C4-2B (cell line): ENCODE results near the gene CD81.

Source experiments
- H3K27ac ChIP-seq: fragments of 450-650 bp; 2 replicates; pipeline ENCODE4 v1.5.1; 2017
- ZFX ChIP-seq: fragments of 450-650 bp; IDR thresholded peaks from 2 replicates; pipeline ENCODE4 v1.6.1; 2017
- TF ChIP-seq, protein P1 (sequence below): fragments of 450-650 bp; conservative IDR thresholded peaks from 2 replicates; pipeline ENCODE4 v1.5.1; 2017; ENCODE audit warnings: mild to moderate bottlenecking

CD81 gene

DNA sequence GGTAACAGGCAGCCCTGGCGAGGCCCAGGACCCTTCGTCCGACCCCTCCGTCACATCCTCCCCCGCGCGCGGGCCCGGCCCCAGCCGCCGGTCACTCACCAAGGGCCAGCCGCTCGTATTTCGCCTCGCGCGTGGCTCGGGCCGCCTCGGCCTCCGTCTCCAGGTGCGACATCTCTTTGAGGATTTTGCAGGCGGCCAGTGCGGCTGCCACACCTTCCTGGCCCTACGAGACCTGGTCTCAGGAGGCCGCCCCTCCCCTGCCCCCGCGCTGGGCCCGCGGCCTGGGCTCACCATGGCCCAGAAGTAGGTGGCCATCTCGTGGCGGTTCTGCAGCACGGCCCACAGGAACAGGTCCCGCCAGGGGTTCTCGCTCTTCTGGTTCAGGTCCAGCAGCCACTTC lies 37.5 kb downstream of the CD81 start:
- H3K27ac ChIP-seq = no peak overlapping the region

DNA sequence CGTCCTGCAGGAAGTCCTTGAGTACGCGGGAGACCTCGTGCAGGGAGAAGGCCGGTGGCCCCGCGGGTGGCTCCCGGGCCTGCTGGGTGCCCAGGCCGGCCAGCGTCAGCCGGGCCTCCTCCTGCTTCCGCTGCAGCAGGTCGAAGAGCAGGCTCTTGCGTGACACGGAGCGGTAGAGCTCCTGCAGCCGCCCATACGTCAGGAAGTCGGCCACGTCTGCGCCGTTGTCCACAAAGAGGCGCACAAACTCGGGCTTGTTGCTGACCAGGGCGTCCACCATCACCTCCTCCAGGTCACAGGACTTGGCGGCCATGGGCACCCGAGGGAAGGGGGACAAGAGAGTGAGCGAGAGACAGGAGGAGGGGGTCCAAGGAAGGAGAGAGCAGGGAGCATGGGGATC lies 38.1 kb downstream of the CD81 start:
- H3K27ac ChIP-seq = no peak overlapping the region
- no peak for TF ChIP-seq ZFX
- TF ChIP-seq, protein P1, sequence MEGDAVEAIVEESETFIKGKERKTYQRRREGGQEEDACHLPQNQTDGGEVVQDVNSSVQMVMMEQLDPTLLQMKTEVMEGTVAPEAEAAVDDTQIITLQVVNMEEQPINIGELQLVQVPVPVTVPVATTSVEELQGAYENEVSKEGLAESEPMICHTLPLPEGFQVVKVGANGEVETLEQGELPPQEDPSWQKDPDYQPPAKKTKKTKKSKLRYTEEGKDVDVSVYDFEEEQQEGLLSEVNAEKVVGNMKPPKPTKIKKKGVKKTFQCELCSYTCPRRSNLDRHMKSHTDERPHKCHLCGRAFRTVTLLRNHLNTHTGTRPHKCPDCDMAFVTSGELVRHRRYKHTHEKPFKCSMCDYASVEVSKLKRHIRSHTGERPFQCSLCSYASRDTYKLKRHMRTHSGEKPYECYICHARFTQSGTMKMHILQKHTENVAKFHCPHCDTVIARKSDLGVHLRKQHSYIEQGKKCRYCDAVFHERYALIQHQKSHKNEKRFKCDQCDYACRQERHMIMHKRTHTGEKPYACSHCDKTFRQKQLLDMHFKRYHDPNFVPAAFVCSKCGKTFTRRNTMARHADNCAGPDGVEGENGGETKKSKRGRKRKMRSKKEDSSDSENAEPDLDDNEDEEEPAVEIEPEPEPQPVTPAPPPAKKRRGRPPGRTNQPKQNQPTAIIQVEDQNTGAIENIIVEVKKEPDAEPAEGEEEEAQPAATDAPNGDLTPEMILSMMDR = no peak

More for the DNA sequence above, 37.5 kb downstream of the CD81 start:
- TF ChIP-seq ZFX = no peak
- TF ChIP-seq, protein P1 = no peak

DNA sequence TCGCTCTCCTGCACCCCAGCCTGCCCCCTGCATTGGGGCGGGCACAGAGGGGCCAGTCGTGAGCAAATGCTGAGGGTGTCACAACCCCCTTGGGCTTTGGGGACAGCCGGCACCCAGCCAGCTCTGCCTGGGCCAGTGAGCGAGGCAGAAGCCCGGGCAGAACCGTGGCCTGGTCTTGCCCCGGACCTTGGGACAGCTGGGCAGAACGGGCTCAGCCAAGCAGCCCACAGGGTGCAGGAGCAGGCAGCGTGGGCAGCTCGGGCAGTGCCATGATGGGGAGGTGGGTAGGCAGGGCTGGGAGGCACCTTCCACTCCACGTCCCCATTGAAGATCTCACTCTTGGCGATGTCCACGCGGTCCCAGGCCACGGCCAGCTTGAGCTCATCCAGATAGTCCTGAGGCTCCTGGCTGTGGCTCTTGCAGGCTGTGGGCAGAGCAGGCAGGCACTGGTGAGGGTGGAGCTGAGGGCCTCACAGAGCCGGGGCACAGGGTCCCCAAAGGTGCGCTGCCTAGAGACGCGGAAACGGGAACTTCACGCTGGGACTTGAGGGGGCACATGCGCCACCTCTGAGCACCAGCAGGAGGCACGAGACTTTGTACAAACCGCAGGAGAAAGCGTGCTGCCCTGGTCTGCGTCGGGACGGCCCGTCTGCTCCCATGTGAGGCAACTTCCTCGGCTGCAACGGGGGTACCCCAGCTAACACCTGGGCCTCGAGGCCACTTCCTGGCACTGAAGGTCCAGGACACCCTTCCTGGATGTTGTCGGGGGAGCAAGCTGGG lies 38.7 kb downstream of the CD81 start:
- no peak overlapping the region for H3K27ac ChIP-seq
- TF ChIP-seq, protein P1 = no peak; the same call in 1 of the 2 replicates
- TF ChIP-seq ZFX = no peak

DNA sequence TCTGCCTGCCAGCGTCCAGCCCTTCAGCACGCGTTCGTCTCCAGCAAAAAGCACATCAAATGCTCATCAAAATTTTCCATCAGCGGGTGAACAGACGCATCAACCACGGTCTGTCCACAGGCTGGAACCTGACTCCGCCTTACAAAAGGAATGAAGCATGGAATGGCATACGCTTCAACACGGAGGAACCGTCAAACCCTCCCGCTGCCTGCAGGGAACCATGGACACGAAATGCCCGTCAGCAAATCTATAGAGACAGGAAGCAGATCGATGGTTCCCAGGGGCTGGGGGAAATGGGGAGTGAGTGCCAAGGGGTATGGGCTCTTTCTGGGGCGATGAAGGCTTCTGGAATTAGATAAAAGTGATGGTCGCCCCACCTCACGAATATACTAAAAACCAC lies 39.7 kb downstream of the CD81 start:
- TF ChIP-seq ZFX = no peak
- TF ChIP-seq, protein P1 = no peak
- no peak overlapping the region for H3K27ac ChIP-seq

DNA sequence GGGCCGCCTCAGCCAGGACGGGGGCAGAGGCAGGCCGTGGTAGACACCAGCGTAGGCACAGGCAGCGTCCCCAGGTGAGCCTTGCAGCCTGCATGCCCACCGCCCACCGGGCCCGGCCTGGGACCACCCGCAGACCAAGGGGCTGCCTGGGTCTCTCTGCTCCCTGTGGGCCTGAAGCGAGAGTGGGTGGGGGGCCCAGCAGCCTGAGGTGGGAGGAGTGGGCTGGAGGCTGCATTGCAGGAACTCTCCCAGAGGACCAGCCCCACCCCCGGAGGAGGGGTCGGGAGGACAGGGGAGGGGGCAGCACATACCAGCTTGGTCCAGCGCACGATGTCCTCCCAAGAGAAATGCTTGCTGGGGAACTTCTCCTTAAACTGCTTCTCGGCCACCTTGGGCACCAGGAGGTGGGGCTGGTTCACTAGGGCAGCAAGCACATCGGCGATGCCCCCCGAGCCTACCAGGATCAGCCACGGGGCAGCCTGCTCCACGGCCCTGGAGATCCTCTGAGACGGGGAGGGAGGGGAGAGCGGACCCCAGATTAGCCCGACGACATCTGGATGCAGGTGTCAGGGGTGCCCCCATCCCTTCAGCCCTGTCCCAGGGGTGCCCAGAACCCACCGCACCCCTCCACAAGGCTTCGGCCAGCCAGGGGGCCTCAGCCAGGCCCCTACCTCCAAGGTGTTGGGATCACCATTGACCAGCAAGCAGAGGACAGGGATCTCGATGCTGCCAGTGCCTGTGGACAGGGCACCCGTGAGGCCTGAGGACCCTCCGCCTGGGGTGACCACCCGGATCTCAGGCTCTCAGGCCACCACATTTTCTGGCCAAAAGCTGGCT lies 41.0 kb downstream of the CD81 start:
- TF ChIP-seq, protein P1 = no peak
- TF ChIP-seq ZFX = no peak
- H3K27ac ChIP-seq = no peak overlapping the region

DNA sequence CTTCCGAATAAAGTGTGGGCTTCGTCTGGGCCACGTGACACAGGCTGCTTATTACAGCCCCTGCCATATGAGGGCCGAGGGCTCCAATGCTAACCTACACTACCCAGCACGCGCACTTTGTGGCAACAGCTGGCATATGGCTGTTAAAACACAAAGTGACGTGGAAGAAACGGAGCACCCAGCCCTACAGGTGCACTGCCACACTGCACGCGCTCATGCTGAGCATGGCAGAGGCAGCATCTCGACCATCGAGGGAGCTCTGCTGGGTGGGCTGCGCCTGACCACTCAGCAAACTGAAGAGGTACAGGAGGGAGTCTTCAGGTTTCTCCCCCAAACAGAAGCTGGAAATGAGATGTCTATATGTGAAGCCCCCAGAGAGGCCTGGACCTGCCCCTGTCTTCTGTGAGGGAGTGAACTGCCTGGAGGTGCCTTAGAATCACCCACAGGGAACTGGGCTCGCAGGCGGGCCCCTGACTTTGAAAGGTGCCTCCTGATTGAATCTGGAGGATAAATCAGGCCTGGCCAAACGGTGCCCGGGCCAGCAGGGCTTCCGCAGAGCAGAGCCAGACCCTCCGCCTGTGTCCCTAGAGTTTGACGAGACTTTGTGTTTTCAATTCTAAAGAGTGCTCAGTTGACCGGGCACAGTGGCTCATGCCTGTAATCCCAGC lies 41.7 kb downstream of the CD81 start:
- no peak overlapping the region for H3K27ac ChIP-seq
- no peak for TF ChIP-seq ZFX
- TF ChIP-seq, protein P1 = no peak
